ENCODE data around the gene WDR89.

The WDR89 gene

DNA sequence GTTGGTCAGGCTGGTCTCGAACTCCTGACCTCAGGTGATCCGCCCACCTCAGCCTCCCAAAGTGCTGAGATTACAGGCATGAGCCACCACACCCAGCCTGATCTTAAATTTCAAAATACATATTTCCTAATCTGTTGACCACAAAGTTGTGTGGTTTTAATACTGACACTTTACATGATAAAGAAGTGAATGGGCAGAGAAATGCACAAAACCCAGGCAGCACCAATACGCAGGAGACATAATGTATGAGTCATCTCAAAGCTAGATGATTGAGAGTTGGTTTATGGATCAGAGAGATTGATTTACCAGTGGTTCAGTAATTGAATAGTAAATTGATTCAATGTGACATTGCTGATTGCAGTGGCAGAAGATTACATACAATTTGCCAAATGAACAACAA, 79.3 kb downstream of the WDR89 start:
- DNase-seq (ENCODE audit: low read depth, low spot score) = no peak
- ChIA-PET CTCF (interaction anchor here (1.4 kb wide), 1 partner anchor 9 kb away, joined by 4 read pairs; no protein-coding TSS in a partner anchor), POLR2A (no interaction called here)
- H3K4me3 ChIP-seq (ENCODE audit: low read depth, low read length) = no peak overlapping the region
- TF ChIP-seq, protein P1, sequence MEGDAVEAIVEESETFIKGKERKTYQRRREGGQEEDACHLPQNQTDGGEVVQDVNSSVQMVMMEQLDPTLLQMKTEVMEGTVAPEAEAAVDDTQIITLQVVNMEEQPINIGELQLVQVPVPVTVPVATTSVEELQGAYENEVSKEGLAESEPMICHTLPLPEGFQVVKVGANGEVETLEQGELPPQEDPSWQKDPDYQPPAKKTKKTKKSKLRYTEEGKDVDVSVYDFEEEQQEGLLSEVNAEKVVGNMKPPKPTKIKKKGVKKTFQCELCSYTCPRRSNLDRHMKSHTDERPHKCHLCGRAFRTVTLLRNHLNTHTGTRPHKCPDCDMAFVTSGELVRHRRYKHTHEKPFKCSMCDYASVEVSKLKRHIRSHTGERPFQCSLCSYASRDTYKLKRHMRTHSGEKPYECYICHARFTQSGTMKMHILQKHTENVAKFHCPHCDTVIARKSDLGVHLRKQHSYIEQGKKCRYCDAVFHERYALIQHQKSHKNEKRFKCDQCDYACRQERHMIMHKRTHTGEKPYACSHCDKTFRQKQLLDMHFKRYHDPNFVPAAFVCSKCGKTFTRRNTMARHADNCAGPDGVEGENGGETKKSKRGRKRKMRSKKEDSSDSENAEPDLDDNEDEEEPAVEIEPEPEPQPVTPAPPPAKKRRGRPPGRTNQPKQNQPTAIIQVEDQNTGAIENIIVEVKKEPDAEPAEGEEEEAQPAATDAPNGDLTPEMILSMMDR (IDR thresholded peaks at IDR 0.05; ENCODE audit: insufficient read depth, low read length, missing control alignments) = no peak

DNA sequence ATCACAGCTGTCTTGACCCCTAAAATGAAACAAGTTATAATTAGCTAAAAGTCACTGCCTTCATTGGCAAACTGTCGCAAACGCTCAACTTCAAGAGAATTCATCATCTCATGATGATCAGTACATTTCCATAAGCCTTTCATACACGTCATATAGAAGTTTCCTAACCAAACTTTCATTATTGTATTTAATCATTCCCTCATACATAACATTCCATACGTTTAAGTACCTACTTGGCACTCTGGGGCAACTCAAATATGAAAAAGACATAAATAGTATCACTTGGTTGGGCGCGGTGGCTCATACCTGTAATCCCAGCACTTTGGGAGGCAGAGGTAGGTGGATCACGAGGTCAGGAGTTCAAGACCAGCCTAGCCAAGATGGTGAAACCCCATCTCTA, 86.1 kb downstream of the WDR89 start:
- no peak for DNase-seq (ENCODE audit: low read depth, low spot score)
- no peak overlapping the region for H3K4me3 ChIP-seq (ENCODE audit: low read depth, low read length)
- TF ChIP-seq, protein P1 (IDR thresholded peaks at IDR 0.05; ENCODE audit: insufficient read depth, low read length, missing control alignments) = no peak
- ChIA-PET CTCF (interaction anchor here (1.0 to 3.1 kb wide), 2 partner anchors 10 to 11 kb away, joined by 3 to 11 read pairs; partner anchors contain the start of gene PPP2R5E), POLR2A (no interaction called here)

DNA sequence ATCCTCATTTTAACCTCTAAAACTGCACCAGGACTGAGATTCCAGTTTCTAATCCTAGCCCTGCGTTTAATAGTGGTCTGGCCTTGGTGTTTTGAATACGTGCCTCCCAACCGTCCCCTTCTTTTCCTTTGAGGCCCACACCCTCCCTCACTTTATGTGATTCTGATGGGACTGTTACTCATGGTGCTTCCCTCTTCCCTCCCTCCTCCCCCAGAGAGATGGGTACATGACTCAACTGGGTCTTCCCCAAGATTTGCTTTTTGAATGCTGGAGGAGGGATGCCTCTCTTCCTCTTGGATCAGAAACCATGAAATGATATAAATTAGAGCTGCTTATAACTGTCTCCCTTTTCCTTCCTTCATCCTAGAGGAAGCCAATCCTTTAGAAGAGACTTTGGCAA, 90.3 kb downstream of the WDR89 start:
- TF ChIP-seq, protein P1 (IDR thresholded peaks at IDR 0.05; ENCODE audit: insufficient read depth, low read length, missing control alignments) = no peak

DNA sequence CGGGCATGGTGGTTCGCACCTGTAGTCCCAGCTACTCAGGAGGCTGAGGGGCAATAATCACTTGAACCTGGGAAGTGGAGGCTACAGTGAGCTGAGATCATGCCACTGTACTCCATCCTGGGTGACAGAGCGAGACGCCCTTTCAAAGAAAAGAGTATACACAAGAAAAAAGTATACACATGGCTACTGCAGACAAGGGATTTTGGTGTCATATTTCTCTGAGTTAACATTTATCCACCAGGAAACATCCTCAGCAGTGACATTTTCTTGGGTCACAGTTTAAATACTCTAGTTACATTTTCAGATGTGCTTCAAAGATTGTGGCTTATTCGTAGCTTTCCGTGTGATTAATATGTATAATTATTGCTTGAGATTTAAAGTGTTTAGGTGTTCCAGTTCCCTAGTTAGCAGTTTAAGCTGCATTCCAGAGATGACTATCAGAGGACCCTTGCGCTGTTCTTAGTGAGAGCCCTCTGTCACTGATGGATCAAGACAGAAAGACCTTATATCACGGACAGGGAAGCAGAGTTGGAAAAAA, 93.8 kb downstream of the WDR89 start:
- no peak for DNase-seq (ENCODE audit: low read depth, low spot score)
- TF ChIP-seq, protein P1 (IDR thresholded peaks at IDR 0.05; ENCODE audit: insufficient read depth, low read length, missing control alignments) = no peak
- CTCF ChIA-PET = interaction anchor here (0.6 to 1.6 kb wide), 2 partner anchors 223 to 1031 kb away, joined by 3 to 5 read pairs; no protein-coding TSS in a partner anchor

More for the DNA sequence above, 90.3 kb downstream of the WDR89 start:
- ChIA-PET CTCF (interaction anchor here (1.0 kb wide), 1 partner anchor 8 kb away, joined by 3 read pairs; no protein-coding TSS in a partner anchor), POLR2A (no interaction called here)
- no peak for DNase-seq (ENCODE audit: low read depth, low spot score)
- H3K4me3 ChIP-seq (ENCODE audit: low read depth, low read length) = no peak overlapping the region

More for the DNA sequence above, 93.8 kb downstream of the WDR89 start:
- H3K4me3 ChIP-seq (ENCODE audit: low read depth, low read length) = no peak overlapping the region
- POLR2A ChIA-PET = no interaction called here

All from AG04449 (cell line).